ENCODE results near the gene LY6G6D.
A peak's percentile ranks its signal among the peaks of the same experiment; 100 is the strongest.

The LY6G6D gene

GRCh38 chr6:31736768-31737314 is 21.7 kb downstream of the LY6G6D start:
- no peak for DNase-seq

- peak; percentile 51 for DNase-seq
Observed at GRCh38 chr6:31737315-31737990, 22.3 kb downstream of the LY6G6D start.

GRCh38 chr6:31737991-31738979 is 23.1 kb downstream of the LY6G6D start:
- peak; percentile 89 for DNase-seq

GRCh38 chr6:31739639-31740396 is 24.7 kb downstream of the LY6G6D start, which contains the start of gene MSH5:
TSS of gene MSH5 (plus strand) at chr6:31740005. CDS start at chr6:31740467, 462 bp downstream.
- peak; percentile 99 for DNase-seq

- no peak for DNase-seq
Observed at GRCh38 chr6:31740397-31741223, 25.5 kb downstream of the LY6G6D start.

GRCh38 chr6:31741815-31742214 is 26.7 kb downstream of the LY6G6D start:
- no peak for DNase-seq

- no peak for DNase-seq
Observed at GRCh38 chr6:31742894-31743293, 27.7 kb downstream of the LY6G6D start.

GRCh38 chr6:31744422-31744821 is 29.3 kb downstream of the LY6G6D start:
- no peak for DNase-seq

- no peak for DNase-seq
Observed at GRCh38 chr6:31749301-31750036, 34.3 kb downstream of the LY6G6D start.

- no peak for DNase-seq
Observed at GRCh38 chr6:31750411-31751022, 35.4 kb downstream of the LY6G6D start.

- DNase-seq: no peak
Observed at GRCh38 chr6:31752739-31753319, 37.7 kb downstream of the LY6G6D start.

GRCh38 chr6:31758281-31758680 is 43.1 kb downstream of the LY6G6D start:
- DNase-seq: no peak

- DNase-seq: no peak
Observed at GRCh38 chr6:31760790-31761189, 45.6 kb downstream of the LY6G6D start.

GRCh38 chr6:31761343-31761742 is 46.2 kb downstream of the LY6G6D start:
- DNase-seq: no peak

GRCh38 chr6:31762356-31762755 is 47.2 kb downstream of the LY6G6D start, which contains the start of gene SAPCD1:
TSS of gene SAPCD1 (plus strand) at chr6:31762656. CDS start at chr6:31763055, 399 bp downstream.
- DNase-seq: no peak

GRCh38 chr6:31762878-31763618 is 47.9 kb downstream of the LY6G6D start:
- DNase-seq: no peak

GRCh38 chr6:31763619-31763940 is 48.4 kb downstream of the LY6G6D start:
- DNase-seq: no peak

- no peak for DNase-seq
Observed at GRCh38 chr6:31764198-31764597, 49.0 kb downstream of the LY6G6D start.

GRCh38 chr6:31765559-31765909 is 50.4 kb downstream of the LY6G6D start:
- no peak for DNase-seq

Data from hematopoietic multipotent progenitor cell treated with erythropoietin and hydrocortisone succinate and interleukin-3 and kit ligand, for 8 days (in vitro differentiated cells).